HG02588 (cell line): ENCODE results near the gene CTSZ.
"Not testable (repeated sequence)": the region's sequence is repeated elsewhere in the genome, so short reads cannot be mapped to it uniquely, and the experiment has no call there.

Source experiments
- ATAC-seq: cut with Tn5 transposase; IDR thresholded peaks from one replicate; pipeline ENCODE4 v1.9.1; 2021; ENCODE audit warnings: mild to moderate bottlenecking, moderate library complexity; ENCODE audit not compliant: unreplicated experiment

CTSZ gene

GRCh38 chr20:58982406-58983114 is 24.5 kb downstream of the CTSZ start:
- no peak for ATAC-seq

DNA sequence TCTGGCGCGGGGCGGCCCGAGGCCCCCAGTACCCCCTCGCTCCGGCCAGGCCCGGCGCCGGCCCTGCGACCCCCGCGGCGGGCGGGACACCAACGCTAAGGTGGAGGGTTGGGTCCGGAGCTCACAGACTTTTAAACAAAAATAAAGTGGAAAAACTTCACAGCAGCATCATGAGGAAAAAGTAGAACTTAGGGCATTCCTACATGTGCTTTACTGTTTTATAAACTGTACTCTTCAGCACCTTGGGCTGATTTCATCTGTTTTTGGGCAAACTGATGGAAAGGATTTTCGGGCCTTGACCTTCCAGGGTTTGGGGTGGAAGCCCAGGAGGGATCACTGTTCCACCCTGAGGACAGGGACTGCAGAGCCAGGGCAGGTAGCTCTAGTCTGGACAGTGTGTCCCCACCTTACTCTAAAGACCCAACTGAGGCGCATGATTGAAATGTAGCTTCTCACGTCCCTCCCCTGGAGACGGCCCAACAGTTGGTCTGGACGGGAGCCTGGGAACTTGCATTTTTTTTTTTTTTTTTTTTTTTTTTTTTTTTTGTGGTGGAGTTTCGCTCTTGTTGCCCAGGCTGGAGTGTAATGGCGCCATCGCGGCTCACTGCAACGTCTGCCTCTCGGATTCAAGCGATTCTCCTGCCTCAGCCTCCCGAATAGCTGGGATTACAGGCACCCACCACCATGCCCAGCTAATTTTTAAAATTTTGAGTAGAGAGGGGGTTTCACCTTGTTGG is 25.3 kb downstream of the CTSZ start:
- peak; percentile 5 for ATAC-seq

- ATAC-seq, result peak; percentile 80
Observed at GRCh38 chr20:58980711-58981627, 26.1 kb downstream of the CTSZ start, which contains the start of gene NELFCD. Gene NELFCD (plus strand): TSS chr20:58981256. CDS start chr20:58981310, 54 bp downstream.

- no peak for ATAC-seq
Observed at GRCh38 chr20:58978351-58979190, 28.5 kb downstream of the CTSZ start.

DNA sequence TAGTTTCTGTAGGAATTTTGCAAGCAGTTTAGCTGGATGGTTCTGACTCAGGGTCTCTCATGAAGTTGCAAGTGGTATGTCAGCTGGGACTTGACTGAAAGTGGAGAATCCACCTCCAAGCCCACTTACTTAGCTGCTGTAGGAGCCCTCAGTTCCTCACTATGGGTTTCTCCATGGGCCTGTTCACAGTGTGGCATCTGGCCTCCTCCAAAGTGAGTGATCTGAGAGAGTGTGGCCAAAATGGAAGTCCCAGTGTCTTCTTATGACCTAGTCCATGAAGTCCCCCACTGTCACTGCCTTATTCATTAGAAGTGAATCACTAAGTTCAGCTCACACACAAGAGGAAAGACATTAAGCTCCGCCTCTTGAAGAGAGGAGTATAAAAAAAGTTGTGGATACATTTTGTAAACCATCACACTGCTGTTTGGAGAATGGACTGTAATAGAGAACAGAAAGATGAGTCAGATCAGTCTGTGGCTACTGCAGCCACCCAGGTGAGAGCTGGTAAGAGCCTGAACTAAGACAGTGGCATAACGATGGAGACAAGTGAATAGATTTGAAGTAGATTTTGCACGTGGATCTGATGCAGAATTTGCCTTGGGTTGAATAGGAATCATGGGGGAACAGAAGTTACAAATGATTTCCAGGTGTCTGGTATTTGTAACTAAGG is 30.9 kb downstream of the CTSZ start:
- no peak for ATAC-seq

DNA sequence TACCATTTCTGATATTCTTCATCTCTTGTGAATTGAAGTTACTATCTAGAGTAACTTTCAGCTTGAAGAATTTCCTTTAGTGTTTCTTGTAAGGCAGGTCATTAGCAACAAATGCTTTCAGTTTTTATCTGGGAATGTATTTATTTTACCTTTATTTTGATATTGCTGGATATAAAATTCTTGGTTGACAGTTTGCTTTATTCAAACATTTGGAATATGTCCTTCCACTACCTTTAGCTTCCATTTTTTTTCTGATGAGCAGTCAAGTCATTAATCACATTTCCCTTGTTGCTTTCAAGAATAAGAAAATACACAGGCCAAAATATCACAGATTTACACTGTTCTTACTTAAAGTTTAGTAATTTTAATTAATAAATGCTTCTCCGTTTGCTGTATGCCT is 31.7 kb downstream of the CTSZ start:
- no peak for ATAC-seq

- ATAC-seq, result no peak
Observed at GRCh38 chr20:58973866-58974265, 33.2 kb downstream of the CTSZ start.

DNA sequence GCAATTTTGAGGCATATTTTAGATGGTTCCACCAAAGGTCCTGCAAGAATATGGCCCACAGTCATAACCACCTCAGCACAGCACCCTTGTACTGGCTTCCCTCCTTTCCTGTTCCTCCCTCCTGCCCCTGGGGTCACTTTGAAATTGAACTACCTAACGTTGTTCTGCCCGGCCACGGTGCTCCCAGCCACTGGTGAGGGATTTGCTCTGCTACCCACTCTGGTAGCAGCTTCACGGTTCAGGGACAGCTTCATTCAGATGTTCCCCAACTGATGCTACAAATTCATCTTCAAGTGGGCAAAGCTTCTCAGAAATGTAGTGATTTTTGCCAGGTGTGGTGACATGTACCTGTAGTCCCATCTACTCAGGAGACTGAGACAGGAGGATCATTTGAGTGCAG is 33.9 kb downstream of the CTSZ start:
- ATAC-seq, result no peak

- no peak for ATAC-seq
Observed at GRCh38 chr20:58971429-58971828, 35.6 kb downstream of the CTSZ start.

GRCh38 chr20:58970146-58970545 is 36.9 kb downstream of the CTSZ start:
- ATAC-seq, result no peak

- ATAC-seq, result no peak
Observed at GRCh38 chr20:58969439-58969838, 37.6 kb downstream of the CTSZ start.

DNA sequence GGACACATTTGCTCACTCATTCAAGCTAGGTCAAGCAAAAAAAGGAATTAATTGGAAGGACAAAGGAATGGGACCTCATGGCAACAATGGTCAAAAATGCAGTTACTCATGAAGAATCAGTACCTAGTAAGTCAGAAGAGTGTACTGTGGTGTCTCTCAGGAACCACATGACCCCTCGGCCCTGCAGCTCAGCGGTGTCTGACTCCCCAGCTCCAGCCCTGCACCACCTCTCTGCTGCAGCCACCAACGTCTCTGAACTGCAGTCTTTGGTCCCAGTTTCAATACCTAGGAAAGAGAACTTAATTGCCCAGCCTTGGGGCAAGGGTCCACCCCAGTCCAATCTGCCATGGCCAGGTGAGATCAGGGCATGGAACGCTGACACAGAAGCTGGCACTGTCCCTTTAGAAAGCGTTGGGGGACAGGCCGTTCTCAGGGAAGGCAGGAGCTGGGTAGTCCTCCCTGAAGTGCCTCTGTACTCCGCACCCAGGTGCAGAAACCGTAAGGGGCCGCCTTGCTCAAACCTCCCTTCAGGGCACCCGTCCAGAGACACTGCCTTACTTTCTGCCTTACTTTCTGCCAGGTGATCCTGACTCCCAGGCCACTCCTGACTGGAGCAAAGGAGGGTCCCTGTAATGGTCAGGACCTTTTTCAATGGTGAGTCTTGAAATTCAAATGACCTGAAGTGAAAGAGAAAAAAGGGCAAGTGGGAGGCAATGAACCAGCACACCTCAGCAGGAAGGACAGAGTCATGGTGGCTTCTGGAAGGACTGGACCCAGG is 39.2 kb downstream of the CTSZ start:
- no peak for ATAC-seq

GRCh38 chr20:58965270-58966064 is 41.6 kb downstream of the CTSZ start:
- ATAC-seq, result no peak

DNA sequence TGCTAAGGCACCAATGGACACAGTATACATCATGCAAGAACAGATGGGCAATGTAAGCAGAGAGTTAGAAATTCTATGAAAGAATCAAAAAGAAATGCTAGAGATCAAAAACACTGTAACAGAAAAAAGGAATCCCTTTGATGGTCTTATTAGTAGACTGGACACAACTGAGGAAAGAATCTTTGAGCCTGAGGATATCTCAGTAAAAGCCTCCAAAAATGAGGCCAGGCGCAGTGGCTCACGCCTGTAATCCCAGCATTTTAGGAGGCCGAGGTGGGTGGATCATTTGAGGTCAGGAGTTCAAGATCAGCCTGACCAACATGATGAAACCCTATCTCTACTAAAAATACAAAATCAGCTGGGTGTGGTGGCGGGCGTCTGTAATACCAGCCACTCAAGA is 43.1 kb downstream of the CTSZ start:
- not testable (repeated sequence) for ATAC-seq

DNA sequence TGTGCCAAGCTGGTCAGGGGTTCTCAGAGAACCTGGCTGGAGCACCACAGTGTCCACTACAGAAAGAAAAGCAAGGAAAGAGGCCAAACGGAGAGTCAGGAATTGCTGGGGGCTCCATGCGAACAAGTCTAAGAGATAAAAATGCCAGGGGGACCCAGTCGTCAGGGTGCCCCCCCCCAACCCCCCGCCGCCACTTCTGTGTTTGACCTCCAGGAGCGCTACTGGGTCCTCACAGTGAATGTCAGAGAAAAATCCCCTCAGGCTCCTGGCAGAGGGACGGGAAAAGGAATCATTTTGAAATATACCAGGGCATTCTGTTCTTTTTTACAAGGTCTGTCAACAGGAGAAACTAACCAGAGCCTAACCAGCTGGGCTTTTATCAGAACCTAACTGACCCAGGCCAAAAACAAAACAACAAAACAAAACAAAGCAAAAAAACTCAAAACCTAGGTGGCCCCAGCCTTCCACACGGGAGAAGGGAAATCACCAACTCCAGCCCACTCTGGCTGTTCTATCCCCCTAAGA is 43.9 kb downstream of the CTSZ start:
- ATAC-seq, result no peak

GRCh38 chr20:58959652-58960051 is 47.4 kb downstream of the CTSZ start:
- ATAC-seq, result no peak

DNA sequence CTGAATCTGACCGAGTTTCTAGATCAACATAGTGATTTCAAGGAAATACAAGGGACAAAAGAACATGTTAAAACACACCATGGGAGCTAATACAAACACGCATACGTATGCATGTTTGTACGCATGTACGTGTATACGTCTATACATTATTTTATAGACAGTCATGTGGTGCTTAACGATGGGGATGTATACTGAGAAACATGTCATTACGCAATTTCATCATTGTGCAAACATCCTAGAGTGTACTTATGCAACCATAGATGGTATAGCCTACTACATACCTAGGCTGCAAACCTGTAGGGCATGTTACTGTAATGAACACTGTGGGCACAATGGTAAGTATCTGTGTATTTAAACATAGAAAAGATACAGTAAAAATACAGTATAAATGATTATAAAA is 51.0 kb downstream of the CTSZ start:
- no peak for ATAC-seq

DNA sequence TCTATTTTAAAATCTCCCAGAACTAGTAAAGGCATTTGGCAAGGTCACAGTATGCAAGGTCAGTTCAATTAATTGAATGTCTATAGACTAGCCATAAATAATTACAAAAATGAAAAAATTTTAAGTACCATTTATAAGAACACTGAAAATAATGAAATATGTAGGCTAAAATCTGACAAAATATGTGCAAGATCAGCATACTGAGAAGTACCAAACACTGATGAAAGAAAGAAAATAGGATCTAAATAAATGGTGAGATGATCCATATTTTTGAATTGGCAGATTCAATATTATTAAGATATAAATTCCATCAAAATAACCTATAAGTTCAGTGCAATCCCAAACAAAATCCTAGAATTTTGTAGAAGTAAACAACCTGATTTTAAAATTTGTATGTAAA is 54.0 kb downstream of the CTSZ start:
- ATAC-seq, result no peak
